Psoas muscle (tissue), 8 donors: ENCODE results near the gene RNH1. TPM values are rescaled to one million over a fixed set of nuclear protein-coding genes. Genes with fewer than 3 reads are reported as not detected.

Source experiments
- ATAC-seq, 4 donors: fragments of 200-7000 bp; cut with Tn5 transposase; one replicate each; pipeline ENCODE4 v1.9.1; 2020; ENCODE audit warnings: moderate library complexity in 3 of 4, mild to moderate bottlenecking in 2 of 4
- DNase-seq, 2 donors: peaks; one replicate each; pipeline ENCODE4 v3.0.0-alpha.2; 2020
- H3K27ac ChIP-seq: fragments of 200-600 bp; one replicate; pipeline ENCODE4 v1.8.0; 2022
- H3K27me3 ChIP-seq, 3 donors: fragments of 200-600 bp in 1 of 3; one replicate each; pipeline versions ENCODE4 v1.6.1 to v1.8.0; 2013 to 2022; ENCODE audit warnings: low read length in 2 of 3, mild to moderate bottlenecking in 2 of 3, moderate library complexity in 1 of 3; ENCODE audit not compliant: insufficient read depth in 3 of 3
- H3K36me3 ChIP-seq, 2 donors: fragments of 200-600 bp in 1 of 2; one replicate each; pipeline versions ENCODE4 v1.6.1 to v1.8.0; 2013 to 2022; ENCODE audit warnings: low read depth in 1 of 2, mild to moderate bottlenecking in 1 of 2, moderate library complexity in 1 of 2; ENCODE audit not compliant: insufficient read depth in 1 of 2
- H3K4me1 ChIP-seq: fragments of 200-600 bp; one replicate; pipeline ENCODE4 v1.8.0; 2022
- H3K4me3 ChIP-seq: fragments of 200-600 bp; one replicate; pipeline ENCODE4 v1.8.0; 2022; ENCODE audit warnings: mild to moderate bottlenecking
- H3K9me3 ChIP-seq: fragments of 200-600 bp; one replicate; pipeline ENCODE4 v1.8.0; 2022
- CTCF ChIP-seq: fragments of 200-600 bp; IDR thresholded peaks from one replicate; pipeline ENCODE4 v1.8.0; 2022; ENCODE audit warnings: antibody characterized with exemption
- WGBS, 3 donors: extraction: QIAGEN DNeasy Blood & Tissue Kit; methylation state at CpG; one replicate each; pipeline versions ENCODE4 v1.1.6 to v1.1.7; 2013; 5-methylcytosine and 5-hydroxymethylcytosine counted together
- intact Hi-C, 2 donors: fragments of 100-400 bp; cut with DNase I; formaldehyde crosslinking; loops; one replicate each; pipeline versions ENCODE4 v1.11.0 to v1.14.2; 2022
- polyA plus RNA-seq, 3 donors: library from polyadenylated mRNA; stranded (reverse); fragments of 200-250 nt; gene quantifications; one replicate each; pipeline ENCODE4 v1.2.3, GENCODE V29; 2013
- total RNA-seq, 4 donors: library from RNA; stranded (reverse); fragmentation: NEBNext Ultra II Directional in 2 of 4; extraction: Animal tissue kit (Norgen Biotek cat#: 25700) in 2 of 4; gene quantifications; one replicate each; pipeline versions ENCODE4 v1.2.1 to v1.2.4, GENCODE V29; 2021 to 2023
- donor health status: healthy with polysubstance abuse.
- donor health status: DM: no; HTN: no; CAD: no; lungs with moderate emphysema.
- donor health status: Bipolar disorder and iron deficiency.
- donor health status: healthy.
- donor health status: DM: yes; HTN: yes; CAD: no.
- donor health status: DM: no; HTN: no; CAD: no.
- donor health status: DM: no; HTN: no; CAD: no.
- donor health status: DM: yes; HTN: yes; CAD: no.

Gene RNH1
- total and polyA plus RNA-seq, 7 donors: 103 to 181 (median 106) TPM

GRCh38 chr11:497565-498296 lies 9.3 kb downstream of the RNH1 start:
- Histone ChIP-seq H3K27ac (no peak overlapping the region), H3K27me3 (no peaks in the 10 kb centered on the region), H3K4me3 (no peak overlapping the region), H3K36me3 (peaks cover 9 to 96% of the 10 kb centered on the region in 2 donors), H3K9me3 (no peaks in the 10 kb centered on the region), H3K4me1 (no peaks in the 10 kb centered on the region)
- TF ChIP-seq CTCF: no peak
- intact Hi-C loops: no loop called here
- DNase-seq (peak in 1 of 2 donors; percentile 47), ATAC-seq (no peak)
- 92 to 93% (median 93%) methylated on average over 31 of the region's 31 CpGs for WGBS, 3 donors

GRCh38 chr11:496834-497564 lies 10.0 kb downstream of the RNH1 start:
- H3K4me1 ChIP-seq: no peaks in the 10 kb centered on the region
- TF ChIP-seq CTCF: no peak
- WGBS, 3 donors: 89 to 95% (median 92%) methylated on average over 34 of the region's 34 CpGs
- no peak overlapping the region for H3K4me3 ChIP-seq
- peaks cover 9 to 95% of the 10 kb centered on the region in 2 donors for H3K36me3 ChIP-seq
- no peaks in the 10 kb centered on the region for H3K9me3 ChIP-seq
- no peak for ATAC-seq
- no peak for DNase-seq
- H3K27me3 ChIP-seq: no peaks in the 10 kb centered on the region
- H3K27ac ChIP-seq: no peak overlapping the region
- intact Hi-C loops: no loop called here

- DNase-seq (peak in 1 of 2 donors; percentile 45), ATAC-seq (no peak)
- Histone ChIP-seq H3K36me3 (peaks cover 9 to 90% of the 10 kb centered on the region in 2 donors), H3K27me3 (no peaks in the 10 kb centered on the region), H3K4me3 (no peak overlapping the region), H3K4me1 (no peaks in the 10 kb centered on the region), H3K9me3 (no peaks in the 10 kb centered on the region), H3K27ac (peak overlapping the region; percentile 46)
- TF ChIP-seq CTCF: no peak
- intact Hi-C loops: no loop called here
- 47 to 56% (median 50%) methylated on average over 10 of the region's 10 CpGs for WGBS, 3 donors
These were observed 11.5 kb downstream of the RNH1 start for GRCh38 chr11:495537-495931.

GRCh38 chr11:494761-495536 lies 12.1 kb downstream of the RNH1 start:
- Histone ChIP-seq H3K4me1 (no peaks in the 10 kb centered on the region), H3K9me3 (no peaks in the 10 kb centered on the region), H3K4me3 (no peak overlapping the region), H3K27me3 (no peaks in the 10 kb centered on the region), H3K36me3 (peaks cover 8 to 90% of the 10 kb centered on the region in 2 donors), H3K27ac (peak overlapping the region; percentile 46)
- peak; percentile 38 to 75 (median 62) for ATAC-seq
- 47 to 62% (median 59%) methylated on average over 29 to 37 of the region's 37 CpGs for WGBS, 3 donors
- no peak for TF ChIP-seq CTCF
- peak; percentile 54 to 57 for DNase-seq
- intact Hi-C loops: loop anchor here in 1 of 2 donors (5.0 kb wide), 1 partner anchor 38 kb away; no protein-coding TSS in a partner anchor
